HG03575 (cell line): ENCODE measurements around the gene CD99L2.
"Not testable (repeated sequence)": the region's sequence is repeated elsewhere in the genome, so short reads cannot be mapped to it uniquely, and the experiment has no call there.

Experiments
- ATAC-seq: cut with Tn5 transposase; IDR thresholded peaks from one replicate; pipeline ENCODE4 v1.9.1; 2021; ENCODE audit not compliant: unreplicated experiment, insufficient number of reproducible peaks, low FRiP score; ENCODE audit errors: extremely low read depth

CD99L2 gene

DNA sequence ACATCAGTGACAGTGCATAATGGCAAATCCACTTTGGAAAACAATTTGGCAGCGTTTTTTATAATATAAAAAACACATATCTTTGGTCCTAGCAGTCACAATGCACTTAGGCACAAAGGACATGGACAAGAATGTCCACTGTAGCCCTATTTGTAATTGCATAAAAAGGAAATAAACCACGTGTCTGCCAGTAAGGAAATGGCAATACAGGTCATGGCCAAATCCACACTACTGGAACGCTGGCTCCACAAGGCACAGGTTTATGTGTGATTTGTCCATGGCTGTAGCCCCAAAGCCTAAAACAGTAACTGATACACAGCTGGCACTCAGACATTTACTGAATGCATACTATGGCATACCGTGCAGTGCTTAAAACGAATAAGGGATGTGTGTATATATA, 69.7 kb downstream of the CD99L2 start:
- ATAC-seq, result no peak

DNA sequence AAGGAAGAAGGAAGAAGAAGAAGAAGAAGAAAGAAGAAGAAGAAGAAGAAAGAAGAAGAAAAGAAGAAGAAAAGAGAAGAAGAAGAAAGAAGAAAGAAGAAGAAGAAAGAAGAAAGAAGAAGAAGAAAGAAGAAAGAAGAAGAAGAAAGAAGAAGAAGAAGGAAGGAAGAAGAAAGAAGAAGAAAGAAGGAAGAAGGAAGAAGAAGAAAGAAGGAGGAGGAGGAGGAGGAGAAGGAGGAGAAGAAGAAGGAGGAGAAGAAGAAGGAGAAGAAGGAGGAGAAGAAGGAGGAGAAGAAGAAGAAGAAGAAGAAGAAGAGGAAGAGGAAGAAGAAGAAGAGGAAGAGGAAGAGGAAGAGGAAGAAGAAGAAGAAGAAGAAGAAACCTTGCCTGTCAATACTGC, 74.1 kb downstream of the CD99L2 start:
- not testable (repeated sequence) for ATAC-seq

DNA sequence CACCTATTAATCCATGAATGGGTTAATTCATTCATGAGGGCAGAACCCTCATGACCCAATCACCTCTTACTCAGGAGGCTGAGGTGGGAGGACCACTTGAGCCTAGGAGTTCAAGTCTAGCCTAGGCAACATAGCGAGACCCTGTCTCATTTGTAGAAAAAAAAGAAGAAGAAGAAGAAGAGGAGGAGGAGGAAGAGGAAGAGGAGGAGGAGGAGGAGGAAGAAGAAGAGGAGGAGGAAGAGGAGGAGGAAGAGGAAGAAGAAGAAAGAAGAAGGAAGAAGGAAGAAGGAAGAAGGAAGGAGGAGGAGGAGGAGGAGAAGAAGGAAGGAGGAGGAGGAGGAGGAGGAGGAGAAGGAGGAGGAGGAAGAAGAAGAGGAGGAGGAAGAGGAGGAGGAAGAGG, 74.6 kb downstream of the CD99L2 start:
- not testable (repeated sequence) for ATAC-seq

DNA sequence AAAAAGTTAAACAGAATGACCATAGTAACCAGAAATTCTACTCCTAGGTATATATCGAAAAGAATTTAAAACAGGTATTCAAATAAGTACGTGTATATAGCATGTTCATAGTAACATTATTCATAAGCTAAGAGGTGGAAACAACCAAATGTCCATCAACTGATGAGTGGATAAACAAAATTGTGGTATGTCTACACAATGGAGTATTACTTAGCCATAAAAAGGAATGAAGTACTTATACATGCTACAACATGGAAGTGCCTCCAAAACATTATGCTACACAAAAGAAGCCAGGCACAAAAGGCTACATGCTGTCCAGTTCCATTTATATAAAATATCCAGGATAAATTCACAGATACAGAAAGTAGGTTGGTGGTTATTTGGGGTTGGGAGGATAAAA, 76.5 kb downstream of the CD99L2 start:
- no peak for ATAC-seq

DNA sequence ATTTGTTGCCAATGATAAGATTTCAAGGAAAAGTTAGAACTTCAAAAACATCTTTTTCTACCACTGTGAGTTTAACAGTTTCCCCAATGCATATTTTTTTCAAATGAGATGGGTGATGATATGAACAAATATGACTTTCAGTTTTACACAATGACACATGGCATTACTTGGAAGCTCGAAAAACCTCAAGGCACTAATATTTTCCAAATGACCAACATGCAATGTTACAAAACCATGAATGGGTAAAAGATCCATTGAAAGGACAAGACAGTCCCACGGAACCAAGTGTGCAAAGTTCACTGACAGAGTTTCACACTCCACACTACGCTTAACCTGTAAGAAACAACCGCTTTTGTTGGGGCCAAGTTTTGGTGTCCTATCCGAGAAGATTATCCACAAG, 84.5 kb downstream of the CD99L2 start:
- no peak for ATAC-seq

DNA sequence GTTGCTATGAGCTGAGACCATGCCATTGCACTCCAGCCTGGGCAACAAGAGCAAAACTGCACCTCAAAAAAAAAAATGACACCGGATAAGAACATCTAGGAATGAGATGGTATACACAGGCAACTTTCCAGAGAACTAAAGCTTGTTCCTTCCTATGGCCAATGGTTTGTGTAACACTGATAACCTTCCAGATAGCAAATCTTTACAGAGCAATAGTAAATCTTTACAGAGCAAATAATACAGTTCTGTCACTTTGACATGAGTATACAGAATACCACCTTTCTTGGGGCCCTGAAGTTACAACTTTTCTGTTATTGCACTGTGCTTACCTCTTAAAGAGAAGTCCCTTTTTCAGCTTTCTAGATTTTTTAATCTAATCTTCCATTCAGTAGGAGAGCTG, 91.6 kb downstream of the CD99L2 start:
- no peak for ATAC-seq

DNA sequence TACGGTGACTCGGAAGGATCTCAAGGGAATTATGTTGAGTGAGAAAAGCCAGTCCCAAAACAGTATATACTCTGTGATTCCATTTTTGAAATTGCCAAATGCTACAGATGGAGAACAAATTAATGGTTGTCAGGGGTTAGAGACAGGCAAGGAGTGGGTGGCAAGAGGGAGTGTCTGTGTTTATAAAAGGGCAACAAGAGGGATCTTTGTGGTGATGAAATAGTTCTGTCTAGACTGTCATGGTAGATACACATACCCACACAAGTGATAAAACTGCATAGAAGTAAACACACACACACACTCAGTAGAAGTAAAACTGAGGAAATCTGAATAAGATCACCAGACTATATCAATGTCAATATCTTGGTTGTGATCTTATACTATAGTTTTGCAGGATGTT, 92.7 kb downstream of the CD99L2 start:
- no peak for ATAC-seq

DNA sequence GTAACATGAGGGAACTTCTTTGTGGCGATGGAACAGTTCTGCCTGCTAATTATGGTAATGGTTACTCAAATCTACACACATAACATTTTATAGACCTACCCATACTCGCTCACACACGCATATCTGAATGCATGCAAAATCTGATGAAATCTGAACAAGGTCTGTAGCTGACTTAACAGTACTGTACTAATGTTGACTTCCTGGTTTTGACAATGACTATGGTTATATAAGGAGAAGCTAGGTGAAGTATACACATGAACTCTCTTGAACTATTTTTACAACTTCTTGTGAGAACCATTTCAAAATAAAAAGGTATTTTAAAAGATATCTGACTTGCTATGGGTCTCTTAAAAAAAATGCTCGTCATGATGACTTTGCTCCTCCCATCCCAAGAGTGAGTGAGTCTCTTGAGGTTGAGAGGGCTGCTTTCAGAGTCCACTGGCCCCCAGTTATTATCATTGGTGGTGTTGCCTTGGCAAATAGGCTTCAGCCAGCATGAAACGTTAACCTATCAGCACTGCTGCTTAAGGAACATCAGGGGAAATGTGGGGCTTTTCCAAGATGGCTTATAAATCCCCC, 105.4 kb downstream of the CD99L2 start:
- no peak for ATAC-seq

DNA sequence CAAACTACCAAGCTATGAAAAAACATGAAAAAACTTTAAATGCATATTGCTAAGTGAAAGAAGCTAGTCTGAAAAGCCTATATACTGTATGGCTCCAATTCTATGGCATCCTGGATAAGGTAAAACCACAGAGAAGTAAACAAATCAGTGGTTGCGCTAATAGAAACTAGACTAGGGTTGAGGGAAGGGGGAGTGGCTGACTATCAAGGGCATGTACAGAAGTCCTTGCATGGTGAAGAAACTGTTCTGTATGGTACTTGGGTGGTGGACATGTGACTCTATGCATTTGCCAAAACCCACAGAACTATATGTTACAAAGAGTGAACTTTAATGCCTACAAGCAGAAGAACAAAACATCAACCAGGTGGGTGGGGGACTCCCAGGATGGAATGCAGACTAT, 108.4 kb downstream of the CD99L2 start:
- ATAC-seq, result no peak

DNA sequence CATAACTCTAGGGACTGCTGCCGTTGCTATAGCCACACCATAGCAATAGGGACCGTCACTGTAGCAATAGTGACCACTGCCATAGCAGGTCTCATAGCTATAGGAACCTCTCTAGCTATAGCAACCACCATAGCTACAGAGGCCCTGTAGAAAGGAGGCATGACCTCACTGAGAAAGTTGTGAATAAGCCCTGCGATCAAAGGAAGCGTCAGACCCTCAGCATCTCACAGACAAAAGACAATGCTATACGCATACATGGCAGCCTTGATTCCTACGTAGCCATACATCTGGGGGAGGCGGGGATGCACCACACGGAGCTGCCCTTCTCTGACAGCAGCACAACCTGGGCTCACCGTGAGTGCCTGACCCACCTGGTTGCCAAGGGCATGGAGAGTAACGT, 116.8 kb downstream of the CD99L2 start:
- no peak for ATAC-seq

DNA sequence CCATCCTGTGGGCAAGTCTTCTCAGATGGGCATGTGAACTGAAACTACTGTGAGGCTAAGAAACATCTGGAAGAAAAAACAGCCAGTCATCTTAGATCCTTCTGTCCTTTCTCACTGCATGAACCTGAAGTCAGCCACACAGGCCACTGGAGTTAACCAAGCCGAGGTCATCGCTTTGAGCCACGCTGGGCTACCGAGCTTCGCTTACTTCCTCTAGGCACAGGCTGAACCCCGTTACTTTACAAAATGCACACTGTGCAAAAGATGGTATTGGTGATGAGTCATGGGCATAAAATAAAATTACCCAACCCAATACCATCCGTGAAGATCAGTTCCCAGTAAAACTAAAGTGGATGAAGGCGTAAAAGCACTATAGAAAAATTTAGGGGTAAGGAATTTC, 119.1 kb downstream of the CD99L2 start:
- ATAC-seq, result no peak

DNA sequence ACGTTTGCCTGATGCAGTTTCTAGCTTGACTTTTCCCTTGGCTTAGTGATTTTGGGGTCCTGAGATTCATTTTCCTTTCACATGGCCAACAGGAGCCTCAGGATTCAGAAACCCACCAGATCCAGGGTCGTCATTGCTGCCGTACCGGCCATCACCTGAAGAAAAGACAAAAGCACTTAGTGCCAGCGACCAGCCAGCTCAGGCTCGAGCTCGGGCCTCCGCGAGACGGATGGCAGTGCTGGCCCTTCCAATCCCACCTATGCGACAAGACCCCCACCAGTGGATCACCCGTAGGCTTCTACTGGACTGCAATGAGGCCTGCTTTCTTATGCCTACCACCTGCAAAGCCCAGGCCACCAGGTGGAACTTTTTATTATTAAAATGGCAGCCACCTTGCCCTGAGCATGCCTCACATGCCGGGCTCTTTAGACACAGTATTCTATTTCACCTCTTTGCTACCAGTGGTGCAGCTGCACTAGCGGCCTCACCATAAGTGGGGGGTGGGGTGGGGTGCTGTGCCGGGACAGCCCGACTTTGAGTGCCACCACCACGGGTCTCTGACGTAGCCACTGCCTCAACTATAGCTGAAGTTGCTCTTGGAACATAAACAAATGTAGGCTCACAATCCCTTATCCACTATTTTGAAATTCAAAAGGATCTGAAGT, 121.0 kb downstream of the CD99L2 start:
- ATAC-seq, result no peak

DNA sequence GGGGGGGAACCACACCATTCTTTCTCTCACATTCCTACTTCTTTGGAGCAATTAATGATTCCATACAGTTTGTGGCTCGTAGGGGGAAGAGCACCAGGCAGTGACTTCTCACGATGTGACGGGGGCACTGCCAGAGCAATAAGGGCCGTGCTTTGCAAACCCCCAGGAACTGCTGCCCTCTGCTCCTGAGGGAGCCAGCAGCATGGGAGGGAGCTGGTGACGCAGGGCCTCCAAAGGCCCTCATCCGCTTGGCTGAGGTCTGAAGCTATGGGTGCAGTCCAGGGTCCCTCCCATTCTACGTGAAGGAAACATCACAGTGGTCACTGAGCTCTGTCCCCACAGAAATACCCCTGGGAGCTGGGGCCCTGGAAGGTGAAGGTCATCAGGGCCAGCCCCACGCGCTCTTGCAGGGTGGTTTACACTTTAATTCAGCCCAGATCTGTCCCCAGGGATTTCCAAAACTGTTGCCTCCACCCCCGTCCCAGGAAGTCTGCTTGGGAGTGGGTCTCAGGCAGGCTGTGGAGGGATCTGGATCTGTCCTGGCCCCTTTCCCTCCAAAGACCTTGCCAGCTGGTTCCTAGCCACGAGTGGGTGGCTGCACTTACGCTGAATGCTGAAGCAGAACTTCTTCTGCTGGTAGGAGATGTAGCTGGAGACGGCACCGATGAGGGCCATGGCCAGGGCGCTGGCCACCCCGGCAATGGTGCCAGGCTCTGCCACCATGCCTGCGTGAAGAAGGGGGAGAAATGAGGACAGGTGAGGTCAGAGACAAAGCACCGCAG, 122.7 kb downstream of the CD99L2 start:
- ATAC-seq, result no peak

DNA sequence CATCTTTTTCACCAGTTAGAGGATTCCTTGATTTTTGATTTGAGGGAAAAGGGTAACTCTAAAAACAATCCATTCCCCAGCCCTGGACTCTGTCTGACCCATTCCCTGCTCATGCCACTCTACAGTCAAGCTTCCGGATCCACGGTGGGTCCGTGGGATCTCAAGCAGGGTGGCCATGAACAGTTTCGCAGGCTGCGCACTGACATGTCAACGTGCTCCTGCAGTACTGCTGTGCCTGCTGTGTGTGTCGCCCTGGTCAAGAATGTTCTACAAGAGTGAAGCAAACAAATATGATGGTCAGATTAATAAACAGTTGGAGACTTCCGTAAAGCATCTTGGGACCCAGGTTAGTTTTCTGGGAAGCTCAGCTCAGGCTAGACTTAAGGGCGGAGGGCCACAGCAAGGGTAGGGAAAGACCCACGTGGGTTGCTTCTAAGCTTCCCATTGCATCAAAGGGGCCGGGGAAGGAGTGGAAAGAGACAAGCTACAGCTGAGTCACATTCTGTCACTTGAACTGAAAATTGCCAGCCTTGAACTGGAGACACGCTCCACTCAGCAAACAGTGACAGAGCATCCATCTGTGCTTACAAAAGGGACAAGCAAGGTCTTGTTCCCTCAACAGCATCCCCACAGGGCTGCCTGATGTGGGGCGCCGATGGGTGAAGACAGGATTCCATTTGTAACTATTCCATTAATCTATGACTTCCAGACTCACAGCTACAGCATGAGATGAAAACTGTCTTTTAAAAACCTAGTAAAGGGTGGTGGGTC, 123.5 kb downstream of the CD99L2 start:
- no peak for ATAC-seq

DNA sequence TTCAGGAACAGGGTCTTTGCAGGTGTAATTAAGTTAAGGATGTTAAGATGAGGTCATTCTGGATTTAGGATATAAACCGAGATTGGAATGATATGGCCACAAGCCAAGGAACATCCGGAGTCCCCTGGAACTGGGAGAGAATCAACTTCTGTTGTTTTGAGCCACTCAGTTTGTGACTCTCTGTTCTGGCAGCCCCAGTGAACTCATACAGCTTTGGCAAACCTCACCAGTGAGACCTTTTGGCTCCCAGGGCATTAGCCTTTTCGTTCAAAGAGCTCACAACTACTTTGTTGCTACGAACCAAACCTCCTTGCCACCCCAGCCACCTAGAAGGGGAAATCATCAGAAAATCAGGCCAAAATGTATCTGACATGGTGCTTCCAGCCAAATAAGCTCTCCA, 124.8 kb downstream of the CD99L2 start:
- no peak for ATAC-seq

DNA sequence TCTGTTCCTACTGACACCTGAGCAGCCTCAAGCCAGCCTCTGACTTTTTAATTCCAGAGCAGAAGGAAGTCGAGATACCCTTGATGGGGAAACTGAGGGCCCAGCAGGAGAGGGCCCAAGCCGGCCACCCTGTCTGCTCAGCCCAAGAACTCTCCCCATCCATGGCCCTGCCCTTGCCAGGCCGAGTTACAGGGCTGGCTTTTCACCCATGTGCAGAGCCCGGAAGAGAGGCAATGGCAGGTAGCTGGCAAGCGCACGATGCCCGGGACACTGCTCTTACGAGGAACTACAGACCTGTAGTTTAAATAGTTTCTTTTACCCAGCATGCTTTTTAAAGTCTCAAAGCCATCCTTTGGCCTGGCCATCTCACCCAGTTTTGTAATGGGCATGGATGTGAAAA, 125.4 kb downstream of the CD99L2 start:
- no peak for ATAC-seq

DNA sequence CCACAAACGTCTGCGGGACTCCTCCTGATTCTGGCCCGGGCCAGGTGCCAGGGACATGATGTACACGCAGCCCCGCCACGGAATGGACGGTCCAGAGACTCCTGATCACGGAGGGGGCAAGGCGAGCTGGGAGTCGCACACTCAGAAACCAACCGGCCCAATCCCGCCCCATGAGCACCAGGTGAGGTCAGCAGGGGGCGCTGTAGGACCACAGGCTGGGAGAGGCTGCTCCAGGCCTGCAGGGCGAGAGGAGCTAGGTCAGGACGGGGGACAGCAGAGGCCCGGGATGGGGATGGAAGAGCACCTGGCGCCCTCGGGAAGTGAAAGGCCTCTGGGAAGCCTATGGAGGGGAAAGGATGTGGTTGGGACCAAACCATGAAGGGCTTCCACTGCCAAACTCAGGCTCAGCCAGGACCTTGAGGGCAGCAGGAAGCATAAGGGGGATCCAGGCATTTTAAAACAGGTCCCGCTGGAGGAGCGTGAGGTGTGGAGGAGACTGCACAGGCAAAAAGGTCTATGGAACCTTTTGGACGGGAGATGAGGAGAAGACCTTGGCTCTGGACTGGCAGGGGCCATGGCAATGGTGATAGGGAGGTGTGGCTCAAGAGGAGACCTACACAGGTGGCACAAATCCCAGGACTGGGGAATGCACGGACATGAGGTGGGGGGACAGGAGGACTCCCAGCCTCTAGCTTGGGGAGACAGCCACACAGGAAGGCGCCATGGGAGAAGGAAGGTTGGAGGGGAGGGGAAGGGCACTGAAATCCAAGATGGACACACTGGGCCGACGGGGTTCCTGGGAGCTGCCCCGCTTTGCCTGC, 126.1 kb downstream of the CD99L2 start:
- ATAC-seq, result no peak

DNA sequence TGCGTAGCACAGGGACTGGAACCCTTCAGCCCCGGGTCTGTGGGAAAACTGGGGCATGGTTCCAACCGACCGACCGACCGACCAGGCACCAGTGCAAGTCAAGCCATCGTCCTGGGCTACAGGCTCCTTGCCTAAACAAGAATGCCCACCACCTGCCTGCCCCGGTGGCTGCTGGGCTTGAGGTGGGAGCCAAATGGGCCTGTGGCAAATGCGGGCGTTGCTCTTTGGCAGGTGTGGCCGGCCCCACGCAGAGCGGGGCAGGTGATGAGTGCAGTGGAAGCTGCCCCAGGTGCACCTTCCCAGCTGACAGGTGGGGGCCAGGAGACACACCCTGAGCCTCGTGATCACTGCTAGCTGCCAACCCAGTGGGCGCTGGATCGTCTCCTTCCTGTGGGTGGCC, 127.4 kb downstream of the CD99L2 start:
- ATAC-seq, result no peak

DNA sequence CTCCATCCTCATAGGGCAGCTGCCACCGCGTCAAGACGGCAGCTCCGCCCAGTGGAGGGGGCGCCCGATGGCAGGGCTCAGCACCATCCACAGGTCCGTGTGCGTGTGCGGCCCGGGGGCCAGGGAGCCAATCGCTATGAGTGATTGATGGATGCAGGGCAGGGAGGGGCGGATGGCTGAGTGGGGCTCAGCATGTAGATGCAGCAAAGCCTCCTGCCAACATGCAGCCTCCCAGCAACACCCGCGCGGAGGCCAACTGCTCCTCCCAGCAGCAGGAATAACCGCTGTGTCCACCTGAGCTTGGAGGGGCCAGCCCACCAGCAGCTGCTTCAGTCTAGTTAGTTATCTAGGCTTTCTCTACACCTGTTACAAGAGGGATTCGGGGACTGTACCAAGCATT, 127.8 kb downstream of the CD99L2 start:
- ATAC-seq, result no peak
